Erythroblast (primary cell): ENCODE measurements around the gene UNC5CL.

ENCODE experiments used
- GATA1 ChIP-seq: IDR thresholded peaks from 2 replicates; pipeline ENCODE4 v1.6.1; 2011; ENCODE audit warnings: low read depth, mild to moderate bottlenecking, control low read depth, low read length, moderate library complexity
- POLR2A ChIP-seq: IDR thresholded peaks from 2 replicates; pipeline ENCODE4 v1.6.1; 2011; ENCODE audit warnings: mild to moderate bottlenecking, low read length

GRCh38 chr6:41047745-41048732 is 9.0 kb upstream of the UNC5CL start:
- no peak for TF ChIP-seq POLR2A
- TF ChIP-seq GATA1 = no peak
